Activated CD4-positive, alpha-beta T cell treated with anti-CD3 and anti-CD28 coated beads, Interleukin-2, amount 50 U/mL, for 16 hours (primary cell): ENCODE results near the gene PCSK1N.

ENCODE experiments used
- DNase-seq: peaks from one replicate; pipeline ENCODE4 v3.0.0-alpha.2; 2020

The PCSK1N gene

GRCh38 chrX:48787505-48788443, 47.6 kb downstream of the PCSK1N start:
- DNase-seq: no peak

GRCh38 chrX:48786825-48787504, 48.4 kb downstream of the PCSK1N start:
- no peak for DNase-seq

- DNase-seq: no peak
Measured at GRCh38 chrX:48786341-48786800, 49.0 kb downstream of the PCSK1N start, which contains the start of gene GATA1. Gene GATA1, plus strand, starts transcription at chrX:48786590. Its CDS starts 4,520 bp downstream, at chrX:48791110.

GRCh38 chrX:48785540-48786214, 49.7 kb downstream of the PCSK1N start:
- no peak for DNase-seq

DNA sequence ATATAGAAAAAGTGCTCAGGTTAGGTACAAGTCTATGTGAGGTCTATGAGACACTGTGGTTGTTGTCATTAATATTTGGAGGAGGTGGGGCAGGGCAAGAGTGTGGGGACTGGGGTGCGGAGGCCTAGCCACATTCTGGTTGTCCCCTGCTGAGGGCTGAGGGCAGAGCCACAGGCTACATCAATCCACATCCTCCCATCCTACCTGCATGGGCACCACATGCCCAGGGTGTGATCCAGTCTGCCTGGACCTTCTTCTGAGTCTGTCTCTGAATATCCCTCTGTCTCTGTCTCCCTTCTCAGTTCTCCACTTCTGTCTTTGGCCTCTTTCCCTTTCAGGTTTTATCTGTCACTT, 50.2 kb downstream of the PCSK1N start:
- DNase-seq: no peak

DNA sequence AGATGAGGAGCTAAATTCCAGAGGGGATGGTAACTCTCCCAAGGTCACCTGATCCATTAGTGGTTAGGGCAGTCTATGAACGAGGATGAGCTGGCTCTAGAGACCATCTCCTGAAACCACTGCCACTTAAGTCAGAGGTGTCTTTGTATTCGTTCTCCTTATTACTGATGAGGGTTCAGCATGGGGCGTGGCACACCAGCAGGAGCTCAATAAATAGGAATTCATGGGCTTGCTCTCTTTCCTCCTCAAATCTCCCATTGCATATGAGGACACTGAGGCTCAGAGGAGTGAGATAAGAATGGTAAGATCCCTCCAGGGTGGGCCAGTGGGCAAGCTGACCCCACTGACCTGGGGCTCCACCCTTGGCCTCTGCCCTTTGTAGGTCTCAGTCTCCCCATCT, 50.7 kb downstream of the PCSK1N start:
- no peak for DNase-seq

GRCh38 chrX:48782795-48783194, 52.6 kb downstream of the PCSK1N start:
- no peak for DNase-seq

- DNase-seq: no peak
Measured at GRCh38 chrX:48782216-48782615, 53.2 kb downstream of the PCSK1N start.

- no peak for DNase-seq
Measured at GRCh38 chrX:48781705-48782104, 53.7 kb downstream of the PCSK1N start.
